ENCODE data around the gene CTNNA3.

DNA sequence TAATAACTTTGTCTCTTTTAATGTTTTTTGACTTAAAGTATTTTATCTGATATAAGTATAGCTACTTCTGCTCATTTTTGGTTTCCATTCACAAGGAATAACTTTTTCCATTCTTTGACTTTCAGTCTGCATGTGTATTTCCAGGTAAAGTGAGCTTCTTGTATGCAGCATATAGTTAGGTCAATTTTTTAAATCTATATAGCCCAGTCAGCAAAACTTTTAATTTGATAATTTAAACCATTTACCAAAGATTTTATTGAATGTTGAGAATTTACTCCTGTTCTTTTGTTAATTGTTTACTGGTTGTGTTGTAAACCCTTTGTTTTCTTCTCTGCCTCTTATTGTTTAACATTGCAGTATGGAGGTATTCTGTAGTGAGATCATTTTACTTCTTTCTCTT, 1467.1 kb downstream of the CTNNA3 start:
- TF ChIP-seq POLR2A (IDR thresholded peaks at IDR 0.05): no peak
- TF ChIP-seq, protein P1, sequence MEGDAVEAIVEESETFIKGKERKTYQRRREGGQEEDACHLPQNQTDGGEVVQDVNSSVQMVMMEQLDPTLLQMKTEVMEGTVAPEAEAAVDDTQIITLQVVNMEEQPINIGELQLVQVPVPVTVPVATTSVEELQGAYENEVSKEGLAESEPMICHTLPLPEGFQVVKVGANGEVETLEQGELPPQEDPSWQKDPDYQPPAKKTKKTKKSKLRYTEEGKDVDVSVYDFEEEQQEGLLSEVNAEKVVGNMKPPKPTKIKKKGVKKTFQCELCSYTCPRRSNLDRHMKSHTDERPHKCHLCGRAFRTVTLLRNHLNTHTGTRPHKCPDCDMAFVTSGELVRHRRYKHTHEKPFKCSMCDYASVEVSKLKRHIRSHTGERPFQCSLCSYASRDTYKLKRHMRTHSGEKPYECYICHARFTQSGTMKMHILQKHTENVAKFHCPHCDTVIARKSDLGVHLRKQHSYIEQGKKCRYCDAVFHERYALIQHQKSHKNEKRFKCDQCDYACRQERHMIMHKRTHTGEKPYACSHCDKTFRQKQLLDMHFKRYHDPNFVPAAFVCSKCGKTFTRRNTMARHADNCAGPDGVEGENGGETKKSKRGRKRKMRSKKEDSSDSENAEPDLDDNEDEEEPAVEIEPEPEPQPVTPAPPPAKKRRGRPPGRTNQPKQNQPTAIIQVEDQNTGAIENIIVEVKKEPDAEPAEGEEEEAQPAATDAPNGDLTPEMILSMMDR (IDR thresholded peaks at IDR 0.05): no peak

All from right lobe of liver (tissue), 4 donors.